ENCODE measurements around the gene SLC49A3. TPM values are rescaled to one million over a fixed set of nuclear protein-coding genes. Genes with fewer than 3 reads are reported as not detected.

The SLC49A3 gene
- total RNA-seq, 1 donor from 2014 or later, result 3.3 TPM

- Mint-ChIP-seq H3K4me1 (ENCODE audit: unreplicated experiment) (no peaks in the 10 kb centered on the region), H3K27ac (no peak overlapping the region), H3K4me3 (no peak overlapping the region), H3K27me3 (no peaks in the 10 kb centered on the region), H3K36me3 (peaks cover 4% of the 10 kb centered on the region), H3K9me3 (no peaks in the 10 kb centered on the region)
- no peak for DNase-seq (ENCODE audit: extremely low spot score, unreplicated experiment)
- TF ChIP-seq CTCF (conservative IDR thresholded peaks at IDR 0.05), result no peak
These were observed 21.4 kb downstream of the SLC49A3 start for GRCh38 chr4:667545-667925.

- H3K27ac Mint-ChIP-seq, result no peak overlapping the region
- DNase-seq (ENCODE audit: extremely low spot score, unreplicated experiment), result no peak
- no peak for TF ChIP-seq CTCF (conservative IDR thresholded peaks at IDR 0.05)
These were observed 22.0 kb downstream of the SLC49A3 start for GRCh38 chr4:666822-667544.

GRCh38 chr4:666436-666810, 22.5 kb downstream of the SLC49A3 start:
- DNase-seq (ENCODE audit: extremely low spot score, unreplicated experiment), result no peak
- Mint-ChIP-seq H3K36me3 (peaks cover 4% of the 10 kb centered on the region), H3K4me1 (ENCODE audit: unreplicated experiment) (no peaks in the 10 kb centered on the region), H3K4me3 (no peak overlapping the region), H3K27ac (no peak overlapping the region), H3K9me3 (no peaks in the 10 kb centered on the region), H3K27me3 (no peaks in the 10 kb centered on the region)
- no peak for TF ChIP-seq CTCF (conservative IDR thresholded peaks at IDR 0.05)

More at GRCh38 chr4:666822-667544, 22.0 kb downstream of the SLC49A3 start:
- H3K4me3 Mint-ChIP-seq, result no peak overlapping the region
- peaks cover 4% of the 10 kb centered on the region for H3K36me3 Mint-ChIP-seq
- no peaks in the 10 kb centered on the region for H3K27me3 Mint-ChIP-seq
- H3K4me1 Mint-ChIP-seq (ENCODE audit: unreplicated experiment), result no peaks in the 10 kb centered on the region
- no peaks in the 10 kb centered on the region for H3K9me3 Mint-ChIP-seq

DNA sequence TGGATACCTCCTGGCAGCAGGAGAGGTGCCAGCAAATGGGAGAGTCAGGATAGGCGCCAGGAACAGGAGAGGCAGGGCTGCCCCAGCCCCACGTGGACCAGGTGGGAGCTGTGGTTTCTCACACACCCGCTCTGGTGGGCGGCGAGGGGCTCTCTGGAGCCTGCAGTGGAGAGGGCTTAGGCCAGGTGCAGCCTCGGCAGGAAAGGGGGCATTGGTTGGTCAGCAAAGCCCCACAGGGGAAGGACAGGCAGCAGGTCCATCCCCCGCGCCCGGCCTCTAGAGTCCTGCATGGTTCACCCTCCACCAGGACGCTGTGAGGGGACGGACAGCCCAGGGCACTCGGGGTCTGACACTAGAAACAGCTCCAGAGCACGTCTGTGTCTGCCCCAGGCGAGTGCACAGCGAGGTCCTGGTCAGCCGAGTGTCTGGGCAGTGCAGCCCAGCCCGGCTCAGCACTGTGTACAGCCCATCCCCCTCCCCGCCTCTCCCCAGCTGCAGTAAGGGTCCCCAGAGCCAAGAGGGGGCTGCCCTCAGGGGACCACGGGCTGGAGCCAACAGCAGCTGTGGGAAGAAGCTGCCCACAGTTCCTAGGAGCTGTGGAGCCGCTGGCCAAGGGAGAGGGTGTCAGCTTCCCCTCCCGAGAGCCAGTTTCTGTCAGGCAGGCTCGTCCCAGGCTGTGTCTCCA, 23.1 kb downstream of the SLC49A3 start:
- Mint-ChIP-seq H3K27ac (no peak overlapping the region), H3K27me3 (no peaks in the 10 kb centered on the region), H3K36me3 (peaks cover 4% of the 10 kb centered on the region), H3K4me1 (ENCODE audit: unreplicated experiment) (no peaks in the 10 kb centered on the region), H3K9me3 (no peaks in the 10 kb centered on the region), H3K4me3 (no peak overlapping the region)
- DNase-seq (ENCODE audit: extremely low spot score, unreplicated experiment), result no peak
- TF ChIP-seq CTCF (conservative IDR thresholded peaks at IDR 0.05), result no peak

GRCh38 chr4:665381-665750, 23.6 kb downstream of the SLC49A3 start:
- TF ChIP-seq CTCF (conservative IDR thresholded peaks at IDR 0.05), result no peak
- no peak overlapping the region for H3K27ac Mint-ChIP-seq
- no peaks in the 10 kb centered on the region for H3K9me3 Mint-ChIP-seq
- peak overlapping the region; percentile 11 for H3K4me3 Mint-ChIP-seq
- no peak for DNase-seq (ENCODE audit: extremely low spot score, unreplicated experiment)
- no peaks in the 10 kb centered on the region for H3K27me3 Mint-ChIP-seq
- H3K4me1 Mint-ChIP-seq (ENCODE audit: unreplicated experiment), result no peaks in the 10 kb centered on the region
- no peaks in the 10 kb centered on the region for H3K36me3 Mint-ChIP-seq
